ENCODE measurements around the gene RPS21.

The RPS21 gene

GRCh38 chr20:62412194-62413024 is 25.5 kb downstream of the RPS21 start:
- Histone ChIP-seq H3K4me3 (ENCODE audit: low read length) (no peak overlapping the region), H3K36me3 (ENCODE audit: insufficient read depth, low read length) (no peaks in the 10 kb centered on the region), H2AFZ (ENCODE audit: low read depth, low read length) (no peak overlapping the region), H3K4me1 (ENCODE audit: insufficient read depth, low read length) (peaks cover 3% of the 10 kb centered on the region), H3K27me3 (ENCODE audit: insufficient read depth, low read length) (peaks cover 38% of the 10 kb centered on the region), H3K9me3 (ENCODE audit: low read length) (no peaks in the 10 kb centered on the region)

GRCh38 chr20:62413025-62413570 is 26.2 kb downstream of the RPS21 start:
- H3K4me3 ChIP-seq (ENCODE audit: low read length), result no peak overlapping the region
- no peaks in the 10 kb centered on the region for H3K4me1 ChIP-seq (ENCODE audit: insufficient read depth, low read length)
- peaks cover 38% of the 10 kb centered on the region for H3K27me3 ChIP-seq (ENCODE audit: insufficient read depth, low read length)
- no peaks in the 10 kb centered on the region for H3K36me3 ChIP-seq (ENCODE audit: insufficient read depth, low read length)
- no peaks in the 10 kb centered on the region for H3K9me3 ChIP-seq (ENCODE audit: low read length)
- H2AFZ ChIP-seq (ENCODE audit: low read depth, low read length), result no peak overlapping the region

GRCh38 chr20:62413896-62414481 is 27.1 kb downstream of the RPS21 start:
- Histone ChIP-seq H3K9me3 (ENCODE audit: low read length) (no peaks in the 10 kb centered on the region), H3K36me3 (ENCODE audit: insufficient read depth, low read length) (no peaks in the 10 kb centered on the region), H2AFZ (ENCODE audit: low read depth, low read length) (no peak overlapping the region), H3K4me3 (ENCODE audit: low read length) (no peak overlapping the region), H3K4me1 (ENCODE audit: insufficient read depth, low read length) (no peaks in the 10 kb centered on the region), H3K27me3 (ENCODE audit: insufficient read depth, low read length) (peaks cover 37% of the 10 kb centered on the region)

- Histone ChIP-seq H3K36me3 (ENCODE audit: insufficient read depth, low read length) (no peaks in the 10 kb centered on the region), H2AFZ (ENCODE audit: low read depth, low read length) (no peak overlapping the region), H3K4me1 (ENCODE audit: insufficient read depth, low read length) (no peaks in the 10 kb centered on the region), H3K4me3 (ENCODE audit: low read length) (no peak overlapping the region), H3K27me3 (ENCODE audit: insufficient read depth, low read length) (peaks cover 28% of the 10 kb centered on the region), H3K9me3 (ENCODE audit: low read length) (no peaks in the 10 kb centered on the region)
Measured at GRCh38 chr20:62415354-62416111, 28.6 kb downstream of the RPS21 start.

GRCh38 chr20:62416651-62417637 is 30.0 kb downstream of the RPS21 start:
- Histone ChIP-seq H3K4me1 (ENCODE audit: insufficient read depth, low read length) (no peaks in the 10 kb centered on the region), H3K36me3 (ENCODE audit: insufficient read depth, low read length) (no peaks in the 10 kb centered on the region), H3K27me3 (ENCODE audit: insufficient read depth, low read length) (peaks cover 18% of the 10 kb centered on the region), H2AFZ (ENCODE audit: low read depth, low read length) (no peak overlapping the region), H3K9me3 (ENCODE audit: low read length) (no peaks in the 10 kb centered on the region), H3K4me3 (ENCODE audit: low read length) (no peak overlapping the region)

- Histone ChIP-seq H3K36me3 (ENCODE audit: insufficient read depth, low read length) (no peaks in the 10 kb centered on the region), H2AFZ (ENCODE audit: low read depth, low read length) (no peak overlapping the region), H3K27me3 (ENCODE audit: insufficient read depth, low read length) (peaks cover 9% of the 10 kb centered on the region), H3K9me3 (ENCODE audit: low read length) (no peaks in the 10 kb centered on the region), H3K4me1 (ENCODE audit: insufficient read depth, low read length) (no peaks in the 10 kb centered on the region), H3K4me3 (ENCODE audit: low read length) (no peak overlapping the region)
Measured at GRCh38 chr20:62417981-62418708, 31.2 kb downstream of the RPS21 start.

- no peak overlapping the region for H3K4me3 ChIP-seq (ENCODE audit: low read length)
- no peak overlapping the region for H2AFZ ChIP-seq (ENCODE audit: low read depth, low read length)
- peaks cover 6% of the 10 kb centered on the region for H3K27me3 ChIP-seq (ENCODE audit: insufficient read depth, low read length)
- H3K4me1 ChIP-seq (ENCODE audit: insufficient read depth, low read length), result no peaks in the 10 kb centered on the region
- no peaks in the 10 kb centered on the region for H3K36me3 ChIP-seq (ENCODE audit: insufficient read depth, low read length)
- no peaks in the 10 kb centered on the region for H3K9me3 ChIP-seq (ENCODE audit: low read length)
Measured at GRCh38 chr20:62418709-62419487, 32.0 kb downstream of the RPS21 start.

- Histone ChIP-seq H2AFZ (ENCODE audit: low read depth, low read length) (no peak overlapping the region), H3K4me1 (ENCODE audit: insufficient read depth, low read length) (no peaks in the 10 kb centered on the region), H3K27me3 (ENCODE audit: insufficient read depth, low read length) (peaks cover 10% of the 10 kb centered on the region), H3K4me3 (ENCODE audit: low read length) (no peak overlapping the region), H3K9me3 (ENCODE audit: low read length) (no peaks in the 10 kb centered on the region), H3K36me3 (ENCODE audit: insufficient read depth, low read length) (no peaks in the 10 kb centered on the region)
Measured at GRCh38 chr20:62419759-62420158, 32.9 kb downstream of the RPS21 start.

- Histone ChIP-seq H3K4me3 (ENCODE audit: low read length) (no peak overlapping the region), H3K4me1 (ENCODE audit: insufficient read depth, low read length) (no peaks in the 10 kb centered on the region), H3K36me3 (ENCODE audit: insufficient read depth, low read length) (no peaks in the 10 kb centered on the region), H3K9me3 (ENCODE audit: low read length) (no peaks in the 10 kb centered on the region), H2AFZ (ENCODE audit: low read depth, low read length) (no peak overlapping the region), H3K27me3 (ENCODE audit: insufficient read depth, low read length) (peaks cover 12% of the 10 kb centered on the region)
Measured at GRCh38 chr20:62420846-62421715, 34.2 kb downstream of the RPS21 start.

- no peak overlapping the region for H3K4me3 ChIP-seq (ENCODE audit: low read length)
- H2AFZ ChIP-seq (ENCODE audit: low read depth, low read length), result no peak overlapping the region
- H3K36me3 ChIP-seq (ENCODE audit: insufficient read depth, low read length), result no peaks in the 10 kb centered on the region
- H3K9me3 ChIP-seq (ENCODE audit: low read length), result no peaks in the 10 kb centered on the region
- no peaks in the 10 kb centered on the region for H3K4me1 ChIP-seq (ENCODE audit: insufficient read depth, low read length)
- peaks cover 12% of the 10 kb centered on the region for H3K27me3 ChIP-seq (ENCODE audit: insufficient read depth, low read length)
Measured at GRCh38 chr20:62421716-62421990, 34.8 kb downstream of the RPS21 start.

Data from neuron (in vitro differentiated cells).